CD1c-positive myeloid dendritic cell (primary cell): Measurements from ENCODE around the gene BEST1.
A peak's percentile ranks its signal among the peaks of the same experiment; 100 is the strongest.

Experiments used
- DNase-seq: peaks from one replicate; pipeline ENCODE4 v3.0.0-alpha.2; 2016; ENCODE audit errors: extremely low spot score

BEST1 gene

DNA sequence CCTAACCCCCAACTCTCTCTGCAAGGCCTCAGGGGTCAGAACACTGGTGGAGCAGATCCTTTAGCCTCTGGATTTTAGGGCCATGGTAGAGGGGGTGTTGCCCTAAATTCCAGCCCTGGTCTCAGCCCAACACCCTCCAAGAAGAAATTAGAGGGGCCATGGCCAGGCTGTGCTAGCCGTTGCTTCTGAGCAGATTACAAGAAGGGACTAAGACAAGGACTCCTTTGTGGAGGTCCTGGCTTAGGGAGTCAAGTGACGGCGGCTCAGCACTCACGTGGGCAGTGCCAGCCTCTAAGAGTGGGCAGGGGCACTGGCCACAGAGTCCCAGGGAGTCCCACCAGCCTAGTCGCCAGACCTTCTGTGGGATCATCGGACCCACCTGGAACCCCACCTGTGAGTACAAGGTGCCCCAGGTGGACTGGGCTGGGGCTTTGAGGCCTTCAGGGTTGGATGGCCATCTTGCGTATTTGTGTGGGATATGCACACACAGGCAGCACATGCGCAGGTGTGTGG, at the start of gene BEST1:
Gene BEST1 (plus strand): TSS at position 317 of the 513 bp plus-strand sequence. CDS start 1,456 bp downstream, outside the sequence.
- DNase-seq, result no peak

DNA sequence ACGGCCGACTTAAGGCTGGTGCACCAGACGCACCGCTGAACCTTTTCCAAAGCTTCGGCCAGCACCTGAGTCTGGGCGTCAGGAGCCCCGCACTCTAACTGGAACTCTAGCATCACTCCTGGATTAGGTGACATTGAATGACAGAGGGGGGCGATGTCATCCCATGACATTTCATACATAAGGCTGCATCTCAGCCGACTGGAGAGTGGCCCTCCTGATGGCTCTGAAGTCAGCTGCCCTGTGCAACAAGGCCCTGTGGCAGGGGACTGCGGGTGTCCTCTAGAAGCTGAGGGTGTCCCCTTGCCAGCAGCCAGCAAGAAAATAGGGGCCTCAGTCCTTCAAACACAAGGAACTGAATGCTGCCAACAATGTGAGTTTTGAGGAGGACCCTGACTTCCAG, 48.8 kb upstream of the BEST1 start:
- no peak for DNase-seq

GRCh38 chr11:61902313-61902712, 47.8 kb upstream of the BEST1 start:
- DNase-seq, result no peak

DNA sequence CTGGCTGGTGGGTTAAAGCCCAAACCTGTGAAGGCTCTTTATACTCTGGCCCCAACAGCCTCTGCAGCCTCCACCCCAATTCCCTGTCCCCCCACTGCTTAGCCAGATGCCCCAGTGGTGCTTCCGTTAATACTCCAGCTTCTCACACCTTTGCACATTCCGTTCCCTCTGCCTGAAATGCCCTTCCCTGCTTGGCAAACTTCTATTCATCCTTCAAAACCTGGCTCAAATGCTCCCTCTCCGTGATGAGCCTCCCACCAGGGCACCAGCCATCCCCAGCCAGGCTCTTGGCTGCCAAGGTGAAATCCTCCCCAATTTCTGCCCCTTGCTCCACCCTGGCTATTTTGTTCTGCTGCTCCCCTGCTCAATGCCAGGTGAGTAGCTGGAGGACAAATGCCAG, 46.3 kb upstream of the BEST1 start:
- no peak for DNase-seq

- no peak for DNase-seq
Observed at GRCh38 chr11:61904539-61905048, 45.6 kb upstream of the BEST1 start.

DNA sequence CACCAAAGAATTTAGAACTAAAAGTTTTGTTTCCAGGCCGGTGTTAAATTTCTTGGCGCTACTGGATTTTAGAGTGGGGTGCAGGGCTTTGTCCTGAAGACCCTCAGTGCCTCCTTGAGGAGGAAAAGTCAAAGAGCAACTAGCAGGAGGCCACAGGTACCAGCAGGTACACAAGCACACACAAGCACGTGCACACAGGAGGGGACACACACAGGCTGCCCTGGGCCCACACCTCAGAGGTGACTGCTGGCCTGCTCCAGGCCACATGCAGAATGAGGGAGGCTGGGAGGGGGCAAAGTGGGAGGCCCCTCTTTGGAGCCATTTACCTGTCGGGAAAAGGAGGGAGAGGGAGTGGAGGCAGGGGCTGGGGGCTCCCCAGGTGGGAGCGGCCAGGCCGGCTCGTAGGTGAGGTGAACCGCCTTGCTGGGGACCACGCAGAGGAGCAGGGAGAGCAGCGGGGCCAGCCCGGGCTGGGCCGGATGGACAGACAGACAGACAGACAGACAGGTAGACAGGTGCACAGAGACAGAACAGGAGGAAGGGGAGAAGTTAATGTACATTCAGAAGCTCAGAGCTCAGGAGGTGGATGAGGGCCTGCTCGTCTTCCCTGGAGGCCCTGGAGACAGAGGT, 45.0 kb upstream of the BEST1 start:
- DNase-seq, result no peak

DNA sequence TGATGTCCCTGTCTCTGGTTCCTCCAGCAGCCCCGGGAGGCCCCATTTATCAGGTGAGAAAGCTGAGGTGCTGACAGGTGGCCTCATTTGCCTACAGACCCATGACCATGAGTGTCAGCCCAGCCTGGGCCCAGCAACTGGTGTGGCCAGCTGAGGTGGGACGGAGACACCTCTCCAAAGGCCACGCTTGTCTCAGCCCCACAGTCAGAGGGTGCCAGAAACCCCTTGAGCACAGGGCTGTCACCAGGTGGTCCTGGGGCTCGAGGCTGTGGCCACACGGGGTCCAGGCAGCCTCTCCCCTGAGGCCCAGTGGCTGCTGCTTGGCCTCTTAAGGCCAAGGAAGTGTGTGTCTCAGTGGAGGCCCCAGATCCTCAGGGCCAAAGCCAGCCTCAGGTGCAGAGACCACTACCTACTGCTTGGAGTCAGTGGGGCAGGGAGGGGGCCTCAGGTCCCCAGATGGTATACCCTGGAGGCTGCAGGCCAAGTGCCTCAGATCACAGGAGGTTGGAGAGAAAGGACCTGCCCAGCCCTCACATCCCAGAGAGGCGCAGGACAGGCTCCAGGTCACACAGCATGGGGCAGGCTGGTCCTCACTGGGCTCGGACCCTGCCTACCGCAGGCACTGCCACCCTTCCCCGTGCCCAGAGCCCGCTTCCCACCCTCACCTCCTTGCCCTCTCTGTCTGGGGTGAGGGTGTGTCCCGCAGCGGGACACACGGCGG, 44.2 kb upstream of the BEST1 start:
- no peak for DNase-seq

GRCh38 chr11:61906522-61906909, 43.6 kb upstream of the BEST1 start:
- DNase-seq, result no peak

DNA sequence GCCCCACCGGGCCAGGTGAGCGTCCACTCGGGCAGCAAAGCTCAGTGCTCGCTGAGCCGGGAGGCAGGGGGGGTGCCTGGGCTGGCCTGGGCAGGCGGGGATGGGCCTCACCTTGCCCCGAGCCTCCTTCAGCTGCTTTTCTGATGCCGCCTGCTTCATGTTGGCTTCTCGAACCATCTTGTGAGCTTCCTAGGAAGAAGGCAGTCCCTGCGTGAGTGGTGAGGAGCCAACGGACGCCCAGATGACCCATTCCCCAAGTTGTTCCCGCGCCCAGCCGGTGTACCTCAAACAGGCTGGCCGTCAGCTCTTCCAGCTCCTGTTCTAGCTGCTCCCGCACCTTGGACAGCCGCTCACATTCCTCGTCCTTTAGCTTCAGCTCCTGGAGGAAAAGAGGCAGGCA, 42.9 kb upstream of the BEST1 start:
- no peak for DNase-seq

DNA sequence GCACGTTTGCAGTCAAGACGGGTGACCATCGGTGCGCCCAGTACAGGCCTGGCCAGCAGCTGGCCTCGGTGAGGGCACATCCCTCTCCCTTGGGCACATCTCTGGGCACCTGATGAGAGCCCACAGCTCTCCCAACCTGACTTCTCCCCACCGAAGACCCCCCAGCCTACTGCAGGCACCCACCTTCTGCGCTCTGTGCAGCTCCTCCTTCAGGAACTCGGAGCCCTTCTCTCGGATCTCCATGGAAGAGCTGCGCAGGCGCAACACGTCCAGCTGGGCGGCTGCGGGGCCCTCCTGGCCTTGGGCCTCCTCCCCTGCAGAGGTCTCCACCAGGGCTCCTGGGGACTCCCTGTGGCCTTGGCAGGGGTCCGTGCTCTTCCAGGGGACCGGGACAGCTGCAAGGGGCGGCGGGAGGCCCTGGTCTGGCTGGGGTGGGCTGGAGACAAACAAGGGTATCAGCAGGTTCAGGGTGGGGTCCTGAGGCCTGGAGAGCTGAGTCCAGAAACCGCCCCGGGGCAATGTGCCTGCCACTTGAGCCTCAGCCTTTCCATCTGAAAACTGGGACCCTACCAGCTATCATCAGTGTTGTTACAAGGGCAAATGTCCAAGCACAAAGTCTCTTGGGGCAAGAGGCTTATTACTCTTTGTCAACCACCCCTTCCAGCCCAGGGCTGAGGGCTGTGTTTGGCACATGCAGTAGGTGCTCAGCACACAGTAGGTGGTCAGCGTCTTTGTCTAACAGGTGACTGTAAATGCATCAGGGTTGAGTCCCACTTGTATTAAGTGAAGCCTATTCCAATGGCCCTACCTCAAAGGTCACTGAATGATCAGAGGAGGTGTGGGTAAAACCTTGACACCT, 42.1 kb upstream of the BEST1 start:
- DNase-seq, result no peak

- DNase-seq, result no peak
Observed at GRCh38 chr11:61908730-61909316, 41.3 kb upstream of the BEST1 start.

DNA sequence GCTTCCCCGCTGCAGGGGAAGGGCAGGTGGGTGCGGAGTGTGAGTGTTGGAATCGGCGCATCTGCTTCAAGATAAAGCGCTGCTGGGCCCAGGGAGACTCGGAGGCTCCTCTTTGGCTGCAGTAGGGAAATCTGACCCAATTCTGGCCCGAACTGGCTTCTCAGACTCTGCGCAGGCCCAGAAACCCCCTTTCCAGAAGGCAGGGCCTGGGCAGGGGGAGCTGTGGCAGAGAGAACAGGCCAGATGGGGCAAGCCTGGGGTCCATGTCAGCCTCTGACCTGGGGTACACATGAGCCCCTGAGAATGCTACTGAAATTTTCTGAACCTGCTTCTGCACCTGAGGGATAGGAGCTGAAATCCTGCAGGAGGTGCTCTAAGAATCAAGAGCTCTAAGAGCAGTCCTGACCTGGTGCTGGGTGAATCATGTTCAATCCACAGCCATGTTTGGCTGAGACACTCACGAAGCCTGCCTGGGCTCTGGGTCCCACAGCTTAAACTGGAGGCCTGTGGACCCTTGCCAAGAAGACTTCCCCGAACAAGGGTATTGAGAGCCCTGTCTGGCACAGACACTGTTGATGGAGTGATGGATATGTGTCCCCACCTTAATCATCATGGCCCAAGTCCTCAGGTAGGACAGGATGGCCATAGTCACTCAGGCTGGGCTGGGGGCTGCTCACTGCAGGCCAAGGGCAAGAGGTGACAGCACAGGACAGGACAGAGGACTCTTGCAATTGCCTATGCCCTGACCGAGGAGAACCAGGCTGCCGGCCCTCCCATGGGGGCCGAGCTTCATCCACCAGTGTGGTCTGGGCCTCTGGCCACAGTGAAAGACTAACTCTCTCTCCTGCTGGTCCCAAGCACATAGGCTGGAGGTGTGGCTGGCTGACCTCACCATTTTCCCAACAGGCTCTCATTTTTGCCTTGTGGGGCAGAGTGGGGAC, 39.7 kb upstream of the BEST1 start:
- DNase-seq, result no peak

- DNase-seq, result no peak
Observed at GRCh38 chr11:61911128-61911700, 38.9 kb upstream of the BEST1 start.

- peak; percentile 22 for DNase-seq
Observed at GRCh38 chr11:61911701-61912529, 38.2 kb upstream of the BEST1 start.

DNA sequence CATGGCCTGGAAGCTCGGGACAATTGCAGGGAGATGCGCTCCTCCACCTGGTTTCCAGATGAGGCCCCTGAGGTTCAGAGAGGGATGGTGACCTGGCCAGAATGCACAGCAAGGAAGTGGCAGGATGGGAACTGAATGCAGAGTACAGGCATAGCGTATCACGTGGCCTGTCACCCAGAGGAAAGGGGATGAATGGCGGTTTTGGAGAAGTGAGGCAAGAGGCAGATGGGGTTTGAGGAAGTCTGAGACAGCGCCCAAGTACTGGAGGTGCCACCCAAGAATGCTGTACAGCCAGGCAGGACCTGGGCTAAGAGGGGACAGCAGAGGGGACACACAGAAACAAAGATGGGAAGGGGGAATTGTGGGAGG, 37.6 kb upstream of the BEST1 start:
- DNase-seq, result peak; percentile 88

DNA sequence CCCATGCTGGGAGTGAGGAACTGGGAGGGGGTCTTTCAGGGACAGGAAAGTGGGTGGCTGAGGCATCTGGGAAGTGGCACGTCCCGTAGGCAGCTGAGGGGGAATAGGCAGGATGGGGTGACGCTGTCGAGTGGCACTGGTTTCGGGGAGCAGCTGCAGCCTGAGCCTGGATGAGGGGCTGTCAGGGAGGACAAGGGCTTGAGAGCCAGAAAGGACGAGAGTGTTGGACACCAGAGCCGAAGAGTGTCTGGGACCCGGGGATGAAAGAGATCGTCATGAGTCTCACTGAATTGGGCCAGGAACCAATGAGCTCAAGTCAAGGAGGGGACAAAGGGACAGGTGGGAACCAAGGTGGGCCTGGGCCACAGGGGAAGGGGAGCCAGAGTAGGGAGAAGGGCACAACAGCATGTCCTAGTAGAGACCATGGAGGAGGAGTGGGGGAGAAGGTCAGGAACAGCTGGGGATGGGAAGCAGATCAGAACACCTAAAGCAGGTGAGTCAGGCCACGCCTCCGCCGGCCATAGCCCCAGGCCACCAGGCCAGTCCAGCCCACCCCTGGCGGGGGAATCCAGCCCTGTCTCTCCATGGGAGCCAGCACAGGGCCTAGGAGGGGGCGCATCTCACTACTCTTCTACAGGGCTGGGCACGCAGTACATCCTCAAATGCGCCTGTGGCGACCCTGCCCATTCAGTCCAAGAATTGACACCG, 37.0 kb upstream of the BEST1 start:
- peak; percentile 36 for DNase-seq

- no peak for DNase-seq
Observed at GRCh38 chr11:61913699-61914395, 36.3 kb upstream of the BEST1 start.

GRCh38 chr11:61914471-61915171, 35.5 kb upstream of the BEST1 start:
- DNase-seq, result no peak
